ES-I3 (cell line): Measurements from ENCODE around the gene UCN3.
"Not testable (repeated sequence)": the region's sequence is repeated elsewhere in the genome, so short reads cannot be mapped to it uniquely, and the experiment has no call there.

Experiments used
- H3K36me3 ChIP-seq: 2 replicates; pipeline ENCODE4 v1.6.1; 2013; ENCODE audit warnings: mild to moderate bottlenecking, low read length, control low read depth, moderate library complexity; ENCODE audit not compliant: insufficient read depth
- H3K4me1 ChIP-seq: 2 replicates; pipeline ENCODE4 v1.6.1; 2013; ENCODE audit warnings: mild to moderate bottlenecking, control low read depth, low read length; ENCODE audit not compliant: insufficient read depth
- H3K9ac ChIP-seq: 2 replicates; pipeline ENCODE4 v1.6.1; 2013; ENCODE audit warnings: low read depth, mild to moderate bottlenecking, low read length, moderate library complexity
- H3K9me3 ChIP-seq: 2 replicates; pipeline ENCODE4 v1.6.1; 2013; ENCODE audit warnings: mild to moderate bottlenecking, low read length, moderate library complexity; ENCODE audit not compliant: control insufficient read depth, insufficient read depth

Gene UCN3

DNA sequence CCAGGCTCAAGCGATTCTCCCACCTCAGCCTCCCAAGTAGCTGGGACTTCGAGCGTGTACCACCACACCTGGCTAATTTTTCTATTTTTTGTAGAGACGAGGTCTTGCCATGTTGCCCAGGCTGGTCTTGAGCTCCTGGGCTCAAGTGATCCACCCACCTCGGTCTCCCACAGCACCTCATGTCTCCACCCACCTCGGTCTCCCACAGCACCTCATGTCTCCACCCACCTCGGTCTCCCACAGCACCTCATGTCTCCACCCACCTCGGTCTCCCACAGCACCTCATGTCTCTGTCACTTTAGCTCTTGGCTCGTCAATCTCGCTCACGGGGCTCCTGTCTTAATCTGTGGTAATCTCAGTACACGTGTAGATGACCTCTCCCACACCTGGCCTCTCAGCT lies 15.6 kb downstream of the UCN3 start:
- H3K9me3 ChIP-seq, H3K36me3 ChIP-seq, H3K4me1 ChIP-seq, H3K9ac ChIP-seq: not testable (repeated sequence)

DNA sequence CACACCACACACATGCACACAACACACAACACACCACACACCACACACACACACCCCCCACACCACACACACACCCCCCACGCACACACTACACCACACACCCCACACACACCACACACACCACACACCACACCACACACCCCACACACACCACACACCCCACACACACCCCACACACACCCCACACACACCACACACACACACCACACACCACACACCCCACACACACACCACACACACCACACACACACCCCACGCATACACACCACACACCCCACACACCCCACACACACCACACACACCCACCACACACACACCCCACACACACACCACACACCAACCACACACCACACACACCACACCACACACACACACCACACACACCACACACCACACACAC lies 16.4 kb downstream of the UCN3 start:
- 0 out of 2 replicates have a peak, but pooled peaks cover 2% of the 10 kb centered on the region for H3K9me3 ChIP-seq
- peaks cover 3% of the 10 kb centered on the region; the same call in 1 of the 2 replicates for H3K36me3 ChIP-seq
- H3K4me1 ChIP-seq, result no peaks in the 10 kb centered on the region
- H3K9ac ChIP-seq, result no peak overlapping the region

DNA sequence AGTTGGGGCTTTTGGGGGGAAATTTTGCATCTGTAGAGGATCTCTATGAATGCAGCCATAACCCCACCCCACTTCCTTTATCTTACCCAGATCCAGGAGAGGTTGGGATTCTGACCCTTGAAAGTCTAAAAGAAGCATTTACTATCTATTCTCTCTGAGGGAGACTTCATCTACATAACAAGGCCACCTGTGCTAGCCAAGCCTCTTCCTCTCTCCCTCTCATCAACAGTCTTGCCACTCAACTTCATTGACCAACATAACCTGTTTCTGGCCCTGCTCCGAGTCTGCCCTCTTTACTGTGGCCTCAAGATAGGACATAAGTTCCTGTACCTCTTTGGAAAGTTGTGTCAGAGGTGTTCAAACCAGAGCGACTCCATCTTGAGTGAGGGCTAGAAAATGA lies 20.5 kb downstream of the UCN3 start:
- H3K9ac ChIP-seq, result no peak overlapping the region
- peaks cover 3% of the 10 kb centered on the region; the same call in 1 of the 2 replicates for H3K9me3 ChIP-seq
- peaks cover 3% of the 10 kb centered on the region; the same call in 1 of the 2 replicates for H3K36me3 ChIP-seq

DNA sequence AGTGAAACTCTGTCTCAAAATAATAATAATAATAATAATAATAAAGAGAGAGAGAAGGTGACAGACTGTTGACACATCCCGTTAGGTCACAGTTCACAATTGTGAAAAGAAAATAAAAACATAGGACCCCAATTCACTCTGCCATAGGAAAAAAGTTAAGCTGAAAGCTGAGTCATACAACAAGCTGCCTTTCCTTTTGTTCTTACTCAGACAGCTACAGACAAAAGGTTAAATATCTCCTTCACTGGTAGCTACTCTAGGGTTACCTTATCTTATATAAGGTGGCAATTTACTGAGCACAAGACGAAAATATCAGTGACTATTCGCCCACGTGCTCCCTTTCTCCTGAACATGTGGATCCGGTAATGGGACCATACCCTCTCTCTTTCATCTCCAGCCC lies 22.4 kb downstream of the UCN3 start:
- H3K9me3 ChIP-seq, result peaks cover 16% of the 10 kb centered on the region
- peaks cover 3% of the 10 kb centered on the region; the same call in 1 of the 2 replicates for H3K36me3 ChIP-seq
- no peak overlapping the region for H3K9ac ChIP-seq
- H3K4me1 ChIP-seq, result no peaks in the 10 kb centered on the region

More for the DNA sequence above, 20.5 kb downstream of the UCN3 start:
- H3K4me1 ChIP-seq, result no peaks in the 10 kb centered on the region

DNA sequence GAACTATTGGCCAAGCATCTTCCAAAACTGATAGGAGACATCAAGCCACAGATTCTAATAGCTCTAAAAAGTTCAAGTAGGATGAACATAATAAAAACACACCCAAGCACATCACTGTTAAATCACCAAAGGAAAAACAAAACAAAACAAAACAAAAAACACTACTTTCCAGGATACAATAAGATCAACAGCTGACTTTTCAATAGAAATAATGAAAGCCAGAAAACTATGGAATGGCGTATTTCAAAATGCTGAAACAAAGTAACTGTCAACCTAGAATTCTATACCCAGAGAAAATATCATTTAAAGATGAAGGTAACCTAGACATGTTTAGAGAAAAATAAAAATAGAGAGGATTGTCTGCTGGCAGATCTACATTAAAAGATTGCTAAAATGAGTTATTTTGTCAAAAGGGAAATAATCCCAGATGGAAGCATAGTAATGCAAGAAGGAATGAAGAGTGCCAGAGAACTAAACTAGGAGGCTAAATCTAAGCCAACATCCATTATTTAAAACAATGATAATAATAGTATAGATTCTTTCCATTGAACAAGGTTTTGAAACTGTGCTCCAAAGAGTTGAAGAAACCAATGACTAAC lies 25.9 kb downstream of the UCN3 start:
- H3K9ac ChIP-seq, result no peak overlapping the region
- peaks cover 3% of the 10 kb centered on the region; the same call in 1 of the 2 replicates for H3K36me3 ChIP-seq
- peaks cover 17% of the 10 kb centered on the region for H3K9me3 ChIP-seq
- H3K4me1 ChIP-seq, result no peaks in the 10 kb centered on the region

DNA sequence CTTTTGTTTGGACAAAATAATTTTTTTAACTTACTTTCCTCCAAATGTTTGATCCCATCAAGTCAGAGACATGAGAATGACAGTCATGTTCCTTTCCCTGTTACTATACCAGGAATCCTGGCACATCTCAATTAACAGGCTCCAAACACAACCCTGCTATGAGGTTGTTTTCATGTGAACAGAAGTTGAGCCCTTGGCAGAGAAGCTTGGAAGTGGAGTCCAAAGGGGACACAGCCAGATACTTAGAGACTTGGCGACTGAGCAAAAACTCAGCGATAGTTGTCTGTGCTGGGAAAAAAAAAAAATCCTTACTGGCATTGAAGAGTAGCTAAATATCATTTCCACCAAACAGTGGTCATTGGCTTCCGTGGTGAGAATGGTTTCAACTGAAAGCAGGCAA lies 27.0 kb downstream of the UCN3 start:
- no peak overlapping the region for H3K9ac ChIP-seq

DNA sequence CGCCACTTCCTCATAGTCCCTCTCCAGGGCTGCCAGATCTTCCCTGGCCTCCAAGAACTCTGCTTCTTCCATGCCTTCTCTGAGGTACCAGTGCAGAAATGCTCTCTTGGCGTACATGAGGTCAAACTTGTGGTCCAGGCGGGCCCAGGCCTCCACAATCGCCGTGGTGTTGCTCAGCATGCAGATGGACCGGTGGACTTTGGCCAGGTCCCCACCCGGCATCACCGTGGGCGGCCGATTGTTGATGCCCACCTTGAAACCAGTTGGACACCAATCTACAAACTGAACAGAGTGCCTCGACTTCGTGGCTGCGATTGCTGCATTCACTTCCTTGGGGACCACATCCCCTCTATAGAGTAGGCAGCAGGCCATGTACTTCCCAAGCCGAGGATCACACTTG lies 28.8 kb downstream of the UCN3 start:
- Histone ChIP-seq H3K9me3 (peaks cover 15% of the 10 kb centered on the region), H3K9ac (no peak overlapping the region), H3K36me3 (no peaks in the 10 kb centered on the region; the same call in 1 of the 2 replicates), H3K4me1 (no peaks in the 10 kb centered on the region)

More for the DNA sequence above, 27.0 kb downstream of the UCN3 start:
- H3K4me1 ChIP-seq, result no peaks in the 10 kb centered on the region
- H3K9me3 ChIP-seq, result peaks cover 15% of the 10 kb centered on the region
- H3K36me3 ChIP-seq, result no peaks in the 10 kb centered on the region; the same call in 1 of the 2 replicates

DNA sequence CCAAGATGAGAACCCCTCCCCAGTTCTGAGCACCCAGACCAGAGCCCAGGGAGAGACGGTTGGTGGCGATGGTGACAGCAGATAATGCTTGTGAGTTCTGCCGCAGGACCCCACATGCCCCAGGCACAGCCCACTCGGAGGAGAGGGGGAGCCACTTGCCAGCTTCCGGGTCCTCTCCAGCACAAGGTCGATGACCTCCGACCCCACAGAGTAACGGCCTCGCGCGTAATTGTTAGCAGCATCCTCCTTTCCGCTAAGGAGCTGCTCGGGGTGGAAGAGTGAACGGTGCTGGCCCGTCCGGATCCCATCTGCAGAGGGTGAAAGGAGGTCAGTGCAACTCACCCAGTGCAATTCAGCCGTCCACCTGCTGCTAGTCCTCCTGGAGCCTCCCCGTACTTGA lies 30.4 kb downstream of the UCN3 start:
- no peaks in the 10 kb centered on the region; the same call in 1 of the 2 replicates for H3K36me3 ChIP-seq
- H3K4me1 ChIP-seq, result no peaks in the 10 kb centered on the region
- H3K9me3 ChIP-seq, result peaks cover 15% of the 10 kb centered on the region
- H3K9ac ChIP-seq, result no peak overlapping the region

DNA sequence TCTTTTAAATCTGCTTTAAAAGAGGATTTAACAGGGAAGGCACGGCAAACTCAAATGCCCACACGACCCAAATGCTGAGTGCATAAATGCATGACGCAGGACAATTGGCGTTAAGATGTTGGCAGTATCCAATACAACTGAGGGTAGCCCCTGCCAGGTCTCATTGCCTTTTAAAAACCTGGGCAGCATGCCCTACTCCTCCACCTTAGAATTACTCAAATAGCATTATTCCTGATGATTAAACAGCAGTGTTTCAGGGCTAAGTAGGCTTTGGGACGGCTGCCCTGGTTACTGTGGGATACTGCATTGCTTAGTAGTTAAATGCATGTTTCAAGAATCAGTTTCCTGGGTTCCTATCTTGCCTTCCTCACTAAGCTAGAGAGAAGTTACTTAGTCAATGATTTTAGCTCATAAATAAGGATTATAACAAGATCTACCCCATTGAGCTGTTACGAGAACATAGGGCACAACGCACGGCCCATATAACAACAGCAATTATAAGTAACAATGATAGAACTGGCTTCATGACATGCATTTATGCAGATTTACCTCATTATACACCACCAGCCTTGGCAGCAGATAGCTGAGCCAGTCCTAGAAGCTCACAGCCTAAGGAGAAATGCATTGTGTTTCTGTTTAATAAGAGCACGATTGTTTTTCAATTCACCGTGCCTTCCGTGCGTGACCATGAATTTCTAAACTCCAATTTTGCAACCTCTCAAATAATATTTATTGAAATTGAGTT lies 32.0 kb downstream of the UCN3 start:
- no peak overlapping the region for H3K9ac ChIP-seq
- peaks cover 6% of the 10 kb centered on the region for H3K9me3 ChIP-seq
- no peaks in the 10 kb centered on the region; the same call in 1 of the 2 replicates for H3K36me3 ChIP-seq
- no peaks in the 10 kb centered on the region for H3K4me1 ChIP-seq

DNA sequence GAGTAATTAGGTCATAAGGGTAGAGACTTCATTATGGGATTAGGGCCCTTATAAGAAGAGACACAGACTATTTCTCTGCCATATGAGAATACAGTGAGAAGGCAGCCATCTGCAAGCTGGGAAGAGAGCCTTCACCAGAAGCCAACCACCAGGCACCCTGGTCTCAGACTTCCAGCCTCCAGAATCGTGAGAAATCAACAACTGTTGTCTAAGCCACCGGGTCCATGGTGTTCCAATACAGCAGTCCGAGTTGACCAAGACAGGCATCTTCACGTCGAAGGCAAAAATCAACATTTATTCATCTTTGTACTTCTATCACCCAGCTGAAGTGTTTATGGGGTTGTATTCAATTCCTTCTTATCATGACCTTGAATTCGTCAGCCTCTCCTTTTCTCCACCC lies 34.6 kb downstream of the UCN3 start:
- Histone ChIP-seq H3K9ac (no peak overlapping the region), H3K9me3 (no peaks in the 10 kb centered on the region), H3K4me1 (no peaks in the 10 kb centered on the region), H3K36me3 (no peaks in the 10 kb centered on the region)

DNA sequence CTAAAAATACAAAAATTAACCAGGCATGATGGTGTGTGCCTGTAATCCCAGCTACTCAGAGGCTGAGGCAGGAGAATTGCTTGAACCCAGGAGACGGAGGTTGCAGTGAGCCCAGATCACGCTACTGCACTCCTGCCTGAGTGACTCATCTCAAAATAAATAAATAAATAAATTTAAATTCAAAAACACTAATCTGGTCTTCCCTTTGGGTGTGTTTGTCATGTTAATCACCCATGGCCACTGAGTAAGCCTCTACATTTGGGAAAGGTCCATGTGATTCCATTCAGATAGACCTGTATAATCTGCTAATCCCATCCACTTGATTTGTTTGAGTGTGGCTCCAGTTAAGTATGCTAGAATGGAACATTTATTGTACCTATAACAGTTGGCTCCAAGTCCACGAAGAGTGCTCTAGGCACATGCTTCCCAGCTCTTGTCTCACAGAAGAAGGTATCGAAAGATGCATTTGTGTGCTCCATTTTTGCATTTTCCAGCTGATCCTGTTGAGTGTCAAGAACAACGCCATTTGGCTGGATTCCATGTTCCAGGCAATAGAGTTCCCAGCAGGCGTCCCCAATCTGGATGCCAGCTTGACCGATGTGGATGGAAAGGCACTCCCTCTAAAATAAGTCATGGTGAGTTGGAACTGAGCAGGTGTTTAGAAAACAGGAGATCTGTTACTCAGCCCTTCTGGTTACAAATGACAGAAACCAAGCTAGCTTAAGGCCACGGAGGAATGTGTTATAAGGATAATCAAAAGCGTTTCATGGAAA lies 35.9 kb downstream of the UCN3 start:
- Histone ChIP-seq H3K9ac (no peak overlapping the region), H3K9me3 (no peaks in the 10 kb centered on the region), H3K36me3 (no peaks in the 10 kb centered on the region)

DNA sequence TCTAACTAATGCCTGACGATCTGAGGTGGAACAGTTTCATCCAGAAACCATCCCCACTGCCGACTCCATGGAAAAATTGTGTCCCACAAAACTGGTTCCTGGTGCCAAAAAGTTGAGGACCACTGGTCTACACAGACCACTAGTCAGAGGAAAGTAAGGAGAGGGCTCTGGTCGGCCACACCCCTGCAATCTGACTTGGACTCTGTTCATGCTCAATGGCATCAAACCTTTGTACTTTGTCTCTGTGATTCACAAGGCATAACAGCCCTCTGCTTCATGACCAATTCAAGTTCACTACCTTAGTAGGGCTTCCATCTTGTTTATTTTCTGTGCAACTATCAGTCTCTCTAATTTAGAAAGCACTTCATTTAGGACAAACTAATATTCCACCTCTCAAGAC lies 38.0 kb downstream of the UCN3 start:
- no peaks in the 10 kb centered on the region for H3K4me1 ChIP-seq
- no peak overlapping the region for H3K9ac ChIP-seq
- H3K36me3 ChIP-seq, result no peaks in the 10 kb centered on the region
- peaks cover 6% of the 10 kb centered on the region; the same call in 1 of the 2 replicates for H3K9me3 ChIP-seq

More for the DNA sequence above, 35.9 kb downstream of the UCN3 start:
- no peaks in the 10 kb centered on the region for H3K4me1 ChIP-seq

DNA sequence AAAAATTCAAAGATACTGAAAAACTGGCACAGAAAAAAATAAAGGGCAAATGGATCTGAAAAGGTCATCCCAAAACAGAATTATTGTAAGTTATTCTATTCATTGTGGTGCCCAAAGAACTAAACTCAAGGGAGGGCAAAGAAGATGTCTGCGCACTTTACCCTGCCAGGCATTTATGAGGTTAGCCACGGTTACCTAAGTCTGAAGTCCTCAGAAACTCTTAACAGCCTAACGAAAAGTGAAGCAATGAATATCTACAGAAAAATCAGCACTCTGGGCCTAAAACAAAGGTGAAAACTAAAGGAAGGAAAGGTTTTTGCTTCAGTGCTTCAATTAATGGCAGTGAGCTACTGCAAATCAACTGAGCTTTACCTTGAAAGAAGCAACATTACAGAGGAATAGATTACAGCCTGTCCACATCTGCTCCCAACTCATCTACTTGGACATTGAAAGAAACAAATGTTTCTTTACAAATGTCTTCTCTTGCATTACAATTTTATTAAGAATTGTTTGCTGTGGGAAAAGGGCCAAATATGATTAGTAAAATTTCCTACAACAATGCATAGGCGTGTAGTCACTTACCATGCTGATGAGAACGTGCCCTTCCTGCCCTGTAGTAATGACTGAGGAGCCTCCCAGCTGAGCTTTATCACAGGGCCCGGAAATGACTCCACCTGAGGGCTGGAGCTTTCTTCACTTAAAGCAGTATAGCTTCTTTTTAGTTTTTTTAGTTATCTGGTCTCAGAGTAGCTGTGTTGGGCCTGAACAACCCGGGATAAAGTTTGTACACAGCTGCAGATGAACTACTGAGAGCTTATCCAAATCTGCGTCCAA lies 39.7 kb downstream of the UCN3 start, which contains the start of gene TUBAL3:
TSS of gene TUBAL3 (minus strand) at position 621 of the 834 bp plus-strand sequence. CDS start at position 585, 36 bp downstream.
- H3K4me1 ChIP-seq, result no peaks in the 10 kb centered on the region
- H3K9ac ChIP-seq, result no peak within 1 kb of the TSS
- H3K9me3 ChIP-seq, result peaks cover 6% of the 10 kb centered on the region; the same call in 1 of the 2 replicates
- no peaks in the 10 kb centered on the region for H3K36me3 ChIP-seq

DNA sequence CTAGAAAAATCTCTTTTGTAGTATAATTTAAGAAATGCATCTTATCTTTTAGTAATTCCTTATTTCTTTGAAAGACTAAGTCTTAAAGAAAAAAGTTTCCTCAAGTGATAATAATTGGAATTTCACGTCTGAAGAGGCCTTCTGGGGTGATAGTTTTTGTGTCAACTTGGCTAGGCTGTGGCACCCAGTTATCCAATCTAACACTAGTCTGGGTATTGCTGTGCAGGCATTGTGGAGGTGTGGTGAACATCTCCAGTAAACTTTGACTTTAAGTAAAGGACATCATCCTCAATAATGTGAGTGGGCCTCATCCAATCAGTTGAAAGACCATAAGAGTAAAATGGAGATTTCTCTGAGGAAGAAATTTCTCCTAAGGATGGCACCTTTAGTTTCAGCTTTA lies 42.2 kb downstream of the UCN3 start:
- no peak overlapping the region for H3K9ac ChIP-seq
- H3K36me3 ChIP-seq, result no peaks in the 10 kb centered on the region
- H3K9me3 ChIP-seq, result peaks cover 6% of the 10 kb centered on the region; the same call in 1 of the 2 replicates
- no peaks in the 10 kb centered on the region for H3K4me1 ChIP-seq
